COR-L47 (cell line): Measurements from ENCODE around the gene OR10W1.

Experiments used
- DNase-seq: peaks from one replicate; lab custom pipeline; 2025; lab: John Stamatoyannopoulos, UW

Gene OR10W1, protein sequence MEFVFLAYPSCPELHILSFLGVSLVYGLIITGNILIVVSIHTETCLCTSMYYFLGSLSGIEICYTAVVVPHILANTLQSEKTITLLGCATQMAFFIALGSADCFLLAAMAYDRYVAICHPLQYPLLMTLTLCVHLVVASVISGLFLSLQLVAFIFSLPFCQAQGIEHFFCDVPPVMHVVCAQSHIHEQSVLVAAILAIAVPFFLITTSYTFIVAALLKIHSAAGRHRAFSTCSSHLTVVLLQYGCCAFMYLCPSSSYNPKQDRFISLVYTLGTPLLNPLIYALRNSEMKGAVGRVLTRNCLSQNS

DNA sequence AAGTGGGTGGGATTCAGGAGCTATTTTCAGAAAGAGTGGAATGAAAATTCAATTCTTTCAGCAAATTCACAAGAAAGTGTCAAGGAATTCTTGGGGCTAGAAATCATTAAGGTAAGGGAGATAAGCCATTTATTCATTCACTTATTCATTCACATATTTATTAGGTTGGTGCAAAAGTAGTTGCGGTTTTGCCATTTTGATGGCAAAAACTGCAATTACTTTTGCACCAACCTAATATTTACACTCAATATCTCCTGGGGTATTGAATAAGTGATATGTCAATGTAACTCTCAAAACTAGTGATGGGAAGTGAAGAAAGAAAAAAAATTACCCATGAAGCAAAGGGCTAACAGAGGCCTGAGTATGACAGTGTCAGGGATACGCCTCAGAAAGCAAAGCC lies at the start of gene OR10W1:
Gene OR10W1 (minus strand): TSS at position 119 of the 400 bp plus-strand sequence. CDS start 402 bp downstream, outside the sequence.
- DNase-seq, result no peak

DNA sequence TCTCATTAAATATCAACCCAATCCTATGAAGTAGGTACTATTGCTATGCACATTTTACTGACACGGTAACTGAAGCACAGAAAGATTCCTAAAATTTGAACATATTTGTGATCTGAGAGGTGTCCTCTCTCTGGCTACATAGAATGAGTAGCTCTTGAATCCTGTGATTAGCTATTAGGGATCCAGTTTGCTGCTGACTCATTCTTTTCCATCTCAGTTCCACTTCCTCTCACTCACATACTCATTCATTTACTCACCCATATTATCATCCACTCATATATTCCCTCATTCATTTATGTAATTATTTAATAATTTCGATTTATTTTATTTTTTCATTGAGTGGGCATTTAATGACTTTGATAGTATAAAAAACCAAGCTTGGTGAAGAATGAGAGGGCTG lies 48.1 kb upstream of the OR10W1 start:
- no peak for DNase-seq

DNA sequence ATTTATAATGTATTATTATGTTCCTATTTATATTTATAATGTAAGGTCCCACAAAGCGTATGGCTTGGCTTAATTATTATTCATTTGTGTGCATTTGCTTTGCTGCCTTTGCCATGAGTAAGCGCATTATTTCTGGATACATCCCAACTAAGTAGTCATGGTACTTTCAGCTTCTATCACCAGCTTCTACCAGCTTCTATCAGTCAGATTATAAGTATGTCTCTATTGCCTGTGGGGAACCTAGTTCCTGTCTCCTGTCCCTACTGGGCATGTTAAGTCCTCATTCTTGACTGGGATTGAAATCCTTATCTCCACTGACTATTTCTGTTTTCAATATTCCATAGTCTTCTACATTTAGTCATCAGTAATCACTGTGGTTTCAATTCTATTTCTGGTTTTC lies 33.5 kb upstream of the OR10W1 start:
- DNase-seq, result no peak

DNA sequence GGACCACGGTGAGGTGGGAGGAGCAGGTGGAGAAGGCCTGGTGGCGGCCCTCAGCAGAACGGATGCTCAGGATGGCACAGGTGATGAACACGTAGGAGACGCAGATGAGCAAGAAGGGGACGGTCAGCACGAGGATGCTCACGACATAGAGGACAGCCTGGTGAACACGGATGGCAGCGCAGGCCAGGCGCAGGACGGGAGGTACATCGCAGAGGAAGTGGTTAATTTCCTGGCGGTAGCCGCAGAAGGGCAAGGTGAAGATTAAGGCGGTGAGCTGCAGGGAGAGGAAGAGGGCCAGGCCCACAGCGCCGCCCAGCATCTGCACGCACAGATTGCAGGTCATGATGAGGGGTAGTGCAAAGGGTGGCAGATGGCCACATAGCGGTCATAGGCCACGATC lies 24.0 kb upstream of the OR10W1 start:
- no peak for DNase-seq

DNA sequence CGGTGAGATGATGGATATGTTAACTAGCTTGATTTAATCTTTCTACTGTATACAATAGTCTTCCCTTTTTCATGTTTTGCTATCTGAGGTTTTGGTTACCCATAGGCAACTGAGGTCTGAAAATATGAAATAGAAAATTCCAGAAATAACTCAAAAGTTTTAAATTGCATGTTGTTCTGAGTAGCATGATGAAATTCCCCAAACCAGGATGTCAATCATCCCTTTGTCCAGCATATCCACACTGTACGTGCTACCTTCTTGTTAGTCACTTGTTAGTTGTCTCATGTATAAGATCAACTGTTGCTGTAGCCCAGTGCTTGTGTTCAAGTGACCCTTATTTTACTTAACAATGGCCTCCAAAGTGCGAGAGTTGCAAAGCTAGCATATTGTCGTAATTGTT lies 21.2 kb upstream of the OR10W1 start:
- no peak for DNase-seq

DNA sequence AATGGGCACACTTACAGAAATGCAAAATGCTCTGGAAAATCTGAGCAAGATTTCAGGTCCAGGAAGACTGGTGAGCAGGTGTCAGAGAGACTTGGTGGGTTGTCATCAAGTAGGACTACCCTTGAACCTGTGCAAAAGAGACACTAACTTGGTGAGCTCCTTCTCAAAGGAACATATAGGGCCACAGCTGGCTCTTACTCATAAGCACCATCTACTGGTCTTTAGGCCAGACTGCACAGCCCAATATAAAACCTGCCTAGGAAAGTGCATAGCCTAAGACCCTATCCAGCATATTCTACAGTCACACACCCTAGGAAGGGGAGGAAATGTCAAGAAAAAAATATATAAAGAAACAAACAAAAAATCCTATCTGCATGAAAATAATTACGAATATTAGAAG lies 18.2 kb upstream of the OR10W1 start:
- peak; percentile 8 for DNase-seq

DNA sequence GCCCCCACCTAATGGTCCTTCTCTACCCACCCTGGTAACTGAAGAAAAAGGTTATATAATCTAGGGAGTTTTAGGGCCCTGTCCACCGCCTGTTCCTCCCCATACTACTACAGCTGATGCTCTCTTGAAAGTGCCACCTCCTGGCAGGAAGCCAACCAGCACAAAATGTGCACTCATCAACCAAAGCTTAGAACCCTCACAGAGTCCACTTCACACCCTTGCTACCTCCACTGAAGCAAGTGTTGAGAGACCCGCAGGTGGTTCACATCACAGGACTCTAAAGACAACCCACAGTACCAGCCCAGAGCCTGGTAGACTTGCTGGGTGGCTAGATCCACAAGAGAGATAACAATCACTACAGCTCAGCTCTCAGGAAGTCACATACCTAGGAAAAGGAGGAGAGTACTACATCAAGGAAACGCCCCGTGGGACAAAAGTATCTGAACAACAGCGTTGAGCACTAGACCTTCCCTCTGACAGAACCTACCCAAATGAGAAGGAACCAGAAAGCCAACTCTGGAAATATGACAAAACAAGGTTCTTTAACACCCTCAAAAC lies 17.5 kb upstream of the OR10W1 start:
- DNase-seq, result no peak

DNA sequence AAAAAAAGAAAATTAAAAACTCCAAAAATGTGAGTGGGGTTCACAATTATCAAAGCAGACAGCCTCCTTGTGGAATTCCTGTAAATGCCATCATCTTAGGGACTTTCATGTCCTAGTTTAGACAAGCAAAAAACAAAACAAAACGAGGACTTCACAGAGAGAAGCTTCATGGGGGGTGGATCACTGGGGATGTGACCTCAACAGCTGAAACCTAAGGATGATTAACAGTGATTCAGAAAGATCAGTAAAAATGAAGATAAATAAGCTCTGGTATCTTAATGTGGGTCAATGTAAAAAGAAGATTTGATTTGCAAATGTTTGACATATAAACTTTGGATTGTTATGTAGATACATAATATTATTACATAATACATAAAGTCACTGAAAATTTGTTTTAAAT lies 8.1 kb upstream of the OR10W1 start:
- DNase-seq, result no peak

DNA sequence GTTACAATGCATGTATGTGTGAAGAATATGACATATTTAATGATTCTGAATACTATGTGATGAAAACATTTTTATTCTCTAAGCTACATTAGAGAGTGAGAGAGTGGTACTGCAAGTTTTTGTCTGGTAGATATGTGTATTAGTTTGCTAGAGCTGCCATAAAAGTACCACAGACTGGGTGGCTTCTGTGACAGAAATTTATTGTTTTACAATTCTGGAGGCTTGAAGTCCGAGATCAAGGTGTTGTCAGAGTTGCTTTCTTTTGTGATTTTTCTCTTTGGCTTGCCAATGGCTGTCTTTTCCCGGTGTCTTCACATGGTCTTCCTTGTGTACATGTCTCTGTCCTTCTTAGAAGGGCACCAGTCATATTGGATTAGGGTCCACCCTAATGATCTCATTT lies 6.9 kb upstream of the OR10W1 start:
- no peak for DNase-seq

DNA sequence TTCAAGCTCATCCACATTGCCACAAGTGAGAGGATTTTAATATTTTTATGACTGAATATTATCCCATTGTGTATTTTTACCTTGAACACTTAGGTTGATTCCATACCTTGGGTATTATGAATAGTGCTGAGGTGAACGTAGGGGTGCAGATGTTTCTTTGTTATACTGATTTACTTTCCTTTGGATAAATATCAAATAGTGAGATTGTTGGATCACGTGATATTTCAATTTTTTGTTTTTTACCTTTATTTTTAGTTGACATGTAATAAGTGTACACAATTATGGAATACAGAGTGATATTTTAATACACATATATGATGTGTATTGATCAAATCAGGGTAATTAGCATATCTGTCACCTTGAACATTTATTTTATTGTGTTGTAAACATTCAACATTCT lies 8.1 kb downstream of the OR10W1 start:
- DNase-seq, result no peak

DNA sequence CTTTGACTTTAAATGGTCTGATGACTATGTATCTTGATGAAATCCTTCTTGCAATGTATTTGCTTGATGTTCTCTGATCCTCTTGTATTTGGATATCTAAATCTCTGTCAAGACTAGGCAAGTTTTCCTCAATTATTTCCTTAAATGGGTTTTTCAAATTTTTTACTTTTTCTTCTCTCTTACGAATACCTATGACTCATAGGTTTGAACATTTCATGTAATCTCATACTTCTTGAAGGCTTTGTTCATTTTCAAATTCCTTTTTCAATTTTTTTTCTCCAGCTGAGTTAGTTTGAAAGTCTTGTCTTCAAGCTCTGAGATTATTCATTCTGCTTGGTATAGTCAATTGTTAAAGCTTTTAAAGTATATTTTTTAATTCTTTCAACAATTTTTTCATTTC lies 13.1 kb downstream of the OR10W1 start:
- no peak for DNase-seq

DNA sequence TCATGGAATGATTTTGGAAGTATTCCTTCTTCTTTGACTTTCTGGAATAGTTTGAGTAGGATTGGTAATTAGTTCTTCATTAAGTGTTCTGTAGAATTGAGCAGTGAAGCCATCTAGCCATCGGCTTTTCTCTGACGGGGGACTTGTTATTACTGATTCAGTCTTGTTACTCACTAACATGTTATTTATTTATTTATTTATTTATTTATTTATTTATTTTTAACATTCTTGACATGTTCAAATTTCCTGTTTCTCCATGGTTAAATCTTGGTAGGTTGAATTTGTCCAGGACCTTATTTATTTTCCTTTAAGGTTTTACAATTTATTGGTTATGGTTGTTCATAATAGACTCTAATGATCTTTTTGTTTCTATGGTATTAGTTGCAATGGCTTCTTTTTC lies 24.1 kb downstream of the OR10W1 start:
- DNase-seq, result no peak

DNA sequence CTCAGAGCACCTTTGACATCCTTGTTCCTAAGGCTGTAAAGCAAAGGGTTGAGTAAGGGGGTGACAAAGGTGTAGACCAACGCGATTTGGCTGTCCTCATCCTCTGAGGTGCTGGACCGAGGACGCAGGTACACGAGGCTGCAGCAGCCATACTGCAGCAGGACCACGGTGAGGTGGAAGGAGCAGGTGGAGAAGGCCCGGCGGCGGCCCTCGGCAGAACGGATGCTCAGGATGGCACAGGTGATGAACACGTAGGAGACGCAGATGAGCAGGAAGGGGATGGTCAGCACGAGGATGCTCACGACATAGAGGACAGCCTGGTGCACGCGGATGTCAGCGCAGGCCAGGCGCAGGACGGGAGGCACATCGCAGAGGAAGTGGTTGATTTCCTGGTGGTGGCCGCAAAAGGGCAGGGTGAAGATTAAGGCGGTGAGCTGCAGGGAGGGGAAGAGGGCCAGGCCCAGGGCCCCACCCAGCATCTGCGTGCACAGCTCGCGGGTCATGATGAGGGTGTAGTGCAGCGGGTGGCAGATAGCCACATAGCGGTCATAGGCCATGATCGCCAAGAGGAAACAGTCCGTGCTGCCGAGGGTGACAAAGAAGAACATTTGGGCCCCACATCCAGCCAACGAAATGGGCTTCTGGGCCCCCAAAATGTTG lies 40.0 kb downstream of the OR10W1 start:
- no peak for DNase-seq

DNA sequence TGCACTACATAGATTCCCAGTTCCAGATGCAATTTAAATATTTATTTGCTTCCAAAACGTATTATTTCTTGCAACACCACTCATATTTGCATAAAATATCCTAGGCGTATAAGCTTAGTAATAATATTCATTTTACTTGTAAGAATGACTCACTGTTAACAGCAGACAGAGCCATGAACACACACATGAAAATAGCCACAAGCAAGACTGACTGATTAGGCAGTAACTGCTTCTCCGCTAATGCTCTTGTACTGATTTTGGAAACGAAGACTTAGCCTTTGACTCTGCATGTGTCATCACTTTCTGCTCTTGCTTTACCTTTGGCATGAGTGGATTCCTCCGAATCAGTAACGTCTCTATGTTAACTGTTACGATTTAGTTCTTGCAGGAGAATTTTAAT lies 45.3 kb downstream of the OR10W1 start:
- DNase-seq, result no peak
